Hepatic stellate cell (primary cell): ENCODE data around the gene TNRC6C.

Source experiments
- DNase-seq: peaks from one replicate; pipeline ENCODE4 v3.0.0; 2011; ENCODE audit warnings: low spot score

TNRC6C gene

GRCh38 chr17:78013683-78014467 lies 55.4 kb downstream of the TNRC6C start:
- DNase-seq, result no peak

- no peak for DNase-seq
Measured at GRCh38 chr17:78014646-78015045, 56.1 kb downstream of the TNRC6C start.

GRCh38 chr17:78016852-78017251 lies 58.3 kb downstream of the TNRC6C start:
- DNase-seq, result no peak

- DNase-seq, result no peak
Measured at GRCh38 chr17:78019367-78019975, 61.0 kb downstream of the TNRC6C start.

- DNase-seq, result no peak
Measured at GRCh38 chr17:78019976-78020716, 61.6 kb downstream of the TNRC6C start.

GRCh38 chr17:78020717-78021108 lies 62.2 kb downstream of the TNRC6C start:
- no peak for DNase-seq

- no peak for DNase-seq
Measured at GRCh38 chr17:78022425-78022824, 63.9 kb downstream of the TNRC6C start.

GRCh38 chr17:78023042-78023441 lies 64.5 kb downstream of the TNRC6C start:
- no peak for DNase-seq

- no peak for DNase-seq
Measured at GRCh38 chr17:78026381-78026780, 67.9 kb downstream of the TNRC6C start.

- DNase-seq, result no peak
Measured at GRCh38 chr17:78027121-78027520, 68.6 kb downstream of the TNRC6C start.

- no peak for DNase-seq
Measured at GRCh38 chr17:78029697-78030096, 71.2 kb downstream of the TNRC6C start.

- DNase-seq, result no peak
Measured at GRCh38 chr17:78031435-78031834, 72.9 kb downstream of the TNRC6C start.

- DNase-seq, result peak; percentile 56
Measured at GRCh38 chr17:78032166-78032565, 73.7 kb downstream of the TNRC6C start.

- DNase-seq, result no peak
Measured at GRCh38 chr17:78034429-78035091, 76.1 kb downstream of the TNRC6C start.

GRCh38 chr17:78037280-78037679 lies 78.8 kb downstream of the TNRC6C start:
- no peak for DNase-seq

- DNase-seq, result no peak
Measured at GRCh38 chr17:78038748-78039288, 80.3 kb downstream of the TNRC6C start.

GRCh38 chr17:78039581-78039980 lies 81.1 kb downstream of the TNRC6C start:
- DNase-seq, result no peak

- peak; percentile 58 for DNase-seq
Measured at GRCh38 chr17:78040440-78041385, 82.2 kb downstream of the TNRC6C start.

GRCh38 chr17:78041386-78042179 lies 83.1 kb downstream of the TNRC6C start:
- DNase-seq, result peak; percentile 43

- DNase-seq, result no peak
Measured at GRCh38 chr17:78042542-78042941, 84.0 kb downstream of the TNRC6C start.
